ENCODE results near the gene CYTH3. TPM values are rescaled to one million over a fixed set of nuclear protein-coding genes. Genes with fewer than 3 reads are reported as not detected.

The CYTH3 gene
- total and polyA plus RNA-seq, 2 of the 4 experiments (the other 2 are of a cell fraction), result 14.2 to 34.8 TPM

DNA sequence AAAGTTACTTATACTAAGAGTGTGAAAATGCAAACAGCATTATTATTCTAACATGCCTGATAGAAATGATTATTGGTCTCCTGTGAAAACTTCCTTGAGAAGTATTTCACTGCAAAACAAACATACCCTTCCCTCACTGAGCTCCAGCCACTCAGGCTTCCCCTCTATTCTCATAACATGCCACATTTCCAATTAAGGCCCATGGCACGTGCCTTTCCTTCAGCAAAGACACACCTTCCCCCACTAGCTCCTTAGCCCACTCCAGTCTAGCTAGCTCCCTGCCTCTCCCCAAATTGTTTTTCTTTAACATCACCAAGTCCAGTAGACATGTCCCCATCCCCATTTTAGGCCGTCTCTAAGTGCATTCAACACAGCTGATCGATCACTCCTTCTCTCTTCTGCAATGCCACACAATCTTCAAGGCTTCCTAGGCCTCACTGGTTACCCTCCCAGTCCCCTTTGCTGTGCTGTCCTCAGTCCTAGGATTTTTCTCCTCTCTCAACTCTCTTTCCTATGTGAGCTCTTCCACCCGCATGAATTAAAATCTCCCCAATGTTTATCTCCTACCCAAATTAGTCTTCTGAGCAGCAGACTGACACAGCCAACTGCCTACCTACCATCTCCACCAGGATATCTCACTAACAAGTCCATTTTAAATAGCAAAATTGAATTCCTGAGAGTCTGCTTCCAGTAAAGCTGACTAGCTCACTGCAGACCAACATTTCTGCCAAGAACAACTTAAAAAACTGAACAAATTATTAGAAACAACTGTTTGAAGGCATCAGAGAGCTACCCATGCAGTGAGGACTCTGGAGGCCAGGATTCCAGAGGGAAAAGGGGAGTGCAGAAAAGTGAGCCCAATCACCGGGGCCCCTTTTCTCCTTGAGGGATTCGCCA, 11.9 kb downstream of the CYTH3 start:
- dilution Hi-C loops (cut with HindIII; ENCODE audit: low sequenced_read_pairs, unreplicated experiment), result no loop called here
- Histone ChIP-seq H3K27ac (ENCODE audit: insufficient read depth, low read length) (peak overlapping the region; percentile 58; the same call in 1 of the 2 replicates), H3K4me1 (ENCODE audit: control insufficient read depth, insufficient read depth, low read length) (peaks cover 20% of the 10 kb centered on the region)
- no peak for TF ChIP-seq USF2 (IDR thresholded peaks at IDR 0.05; ENCODE audit: low read depth, low read length)
- TF ChIP-seq NFE2L2 (IDR thresholded peaks at IDR 0.05; ENCODE audit: low read depth, low read length), result no peak
- TF ChIP-seq RAD21 (IDR thresholded peaks at IDR 0.05; ENCODE audit: low read length), result no peak
- no peak for TF ChIP-seq CEBPB (IDR thresholded peaks at IDR 0.05; ENCODE audit: low read depth, low read length)
- no peak for TF ChIP-seq MXI1 (IDR thresholded peaks at IDR 0.05; ENCODE audit: borderline replicate concordance, low read depth, low read length)
- TF ChIP-seq MAZ (IDR thresholded peaks at IDR 0.05; ENCODE audit: borderline replicate concordance, low read depth, low read length), result no peak
- TF ChIP-seq MAFK (IDR thresholded peaks at IDR 0.05; ENCODE audit: low read depth, low read length), result no peak
- no peak for TF ChIP-seq SMC3 (IDR thresholded peaks at IDR 0.05; ENCODE audit: low read depth, low read length)
- TF ChIP-seq RCOR1 (IDR thresholded peaks at IDR 0.05; ENCODE audit: insufficient replicate concordance, low read length), result no peak
- TF ChIP-seq, protein P1, sequence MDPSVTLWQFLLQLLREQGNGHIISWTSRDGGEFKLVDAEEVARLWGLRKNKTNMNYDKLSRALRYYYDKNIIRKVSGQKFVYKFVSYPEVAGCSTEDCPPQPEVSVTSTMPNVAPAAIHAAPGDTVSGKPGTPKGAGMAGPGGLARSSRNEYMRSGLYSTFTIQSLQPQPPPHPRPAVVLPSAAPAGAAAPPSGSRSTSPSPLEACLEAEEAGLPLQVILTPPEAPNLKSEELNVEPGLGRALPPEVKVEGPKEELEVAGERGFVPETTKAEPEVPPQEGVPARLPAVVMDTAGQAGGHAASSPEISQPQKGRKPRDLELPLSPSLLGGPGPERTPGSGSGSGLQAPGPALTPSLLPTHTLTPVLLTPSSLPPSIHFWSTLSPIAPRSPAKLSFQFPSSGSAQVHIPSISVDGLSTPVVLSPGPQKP (IDR thresholded peaks at IDR 0.05; ENCODE audit: borderline replicate concordance, low read depth, low read length), result no peak
- no peak for TF ChIP-seq POLR2A (IDR thresholded peaks at IDR 0.05; ENCODE audit: low read depth, low read length)
- TF ChIP-seq, protein P2, sequence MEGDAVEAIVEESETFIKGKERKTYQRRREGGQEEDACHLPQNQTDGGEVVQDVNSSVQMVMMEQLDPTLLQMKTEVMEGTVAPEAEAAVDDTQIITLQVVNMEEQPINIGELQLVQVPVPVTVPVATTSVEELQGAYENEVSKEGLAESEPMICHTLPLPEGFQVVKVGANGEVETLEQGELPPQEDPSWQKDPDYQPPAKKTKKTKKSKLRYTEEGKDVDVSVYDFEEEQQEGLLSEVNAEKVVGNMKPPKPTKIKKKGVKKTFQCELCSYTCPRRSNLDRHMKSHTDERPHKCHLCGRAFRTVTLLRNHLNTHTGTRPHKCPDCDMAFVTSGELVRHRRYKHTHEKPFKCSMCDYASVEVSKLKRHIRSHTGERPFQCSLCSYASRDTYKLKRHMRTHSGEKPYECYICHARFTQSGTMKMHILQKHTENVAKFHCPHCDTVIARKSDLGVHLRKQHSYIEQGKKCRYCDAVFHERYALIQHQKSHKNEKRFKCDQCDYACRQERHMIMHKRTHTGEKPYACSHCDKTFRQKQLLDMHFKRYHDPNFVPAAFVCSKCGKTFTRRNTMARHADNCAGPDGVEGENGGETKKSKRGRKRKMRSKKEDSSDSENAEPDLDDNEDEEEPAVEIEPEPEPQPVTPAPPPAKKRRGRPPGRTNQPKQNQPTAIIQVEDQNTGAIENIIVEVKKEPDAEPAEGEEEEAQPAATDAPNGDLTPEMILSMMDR (conservative IDR thresholded peaks at IDR 0.05; ENCODE audit: low read depth, low read length), result no peak
- no peak for TF ChIP-seq RFX5 (IDR thresholded peaks at IDR 0.05; ENCODE audit: low read depth, low read length)

More for the DNA sequence above, 11.9 kb downstream of the CYTH3 start:
- no TSS peak for BruUV-seq (replicated peaks)
- Histone ChIP-seq H2BK120ac (ENCODE audit: low read depth, low read length) (no peak overlapping the region), H4K8ac (ENCODE audit: low read depth in 2 of 2, low read length in 2 of 2) (peak overlapping the region in 1 of 2 experiments; percentile 15; a peak in 1 of 4 replicates), H3K18ac (ENCODE audit: low read depth, low read length) (peak overlapping the region; percentile 26; the same call in 1 of the 2 replicates), H4K91ac (ENCODE audit: insufficient read depth, low read depth, low read length) (0 out of 2 replicates have a peak overlapping the region, but pooled peaks have one; percentile 25), H3K14ac (replicated peaks; ENCODE audit: low read depth, low read length) (peak overlapping the region; percentile 58), H2AK9ac (replicated peaks; ENCODE audit: low read depth, low read length, poor library complexity) (no peak overlapping the region), H3K9me3 (ENCODE audit: control insufficient read depth, insufficient read depth, low read length) (no peaks in the 10 kb centered on the region), H2AK5ac (ENCODE audit: low read depth, low read length) (no peak overlapping the region; the same call in 1 of the 2 replicates), H3K4ac (ENCODE audit: low read depth, low read length) (peak overlapping the region; percentile 13; the same call in 1 of the 2 replicates), H3K36me3 (ENCODE audit: control insufficient read depth, insufficient read depth, low read length) (no peaks in the 10 kb centered on the region), H3K4me3 (ENCODE audit: insufficient read depth, low read depth, low read length) (no peak overlapping the region), H3K79me1 (ENCODE audit: low read depth in 1 of 2, low read length in 2 of 2) (peaks cover 20 to 76% of the 10 kb centered on the region in 2 experiments), H2BK5ac (ENCODE audit: low read depth, low read length, poor library complexity, severe bottlenecking) (no peak overlapping the region), H2BK15ac (ENCODE audit: low read depth, low read length) (no peak overlapping the region), H3K4me2 (ENCODE audit: low read depth, low read length) (no peak overlapping the region), H3K9me1 (ENCODE audit: insufficient read depth, low read length) (peaks cover 24% of the 10 kb centered on the region), H3K9ac (ENCODE audit: low read depth, low read length) (no peak overlapping the region), H3K27me3 (ENCODE audit: control insufficient read depth, insufficient read depth, low read length) (no peaks in the 10 kb centered on the region), H2BK20ac (ENCODE audit: low read depth, low read length) (no peak overlapping the region), H3K23ac (ENCODE audit: low read depth, low read length) (peak overlapping the region; percentile 68), H2AFZ (replicated peaks; ENCODE audit: low read length, poor library complexity) (no peak overlapping the region), H4K20me1 (ENCODE audit: insufficient read depth, low read length) (peaks cover 52% of the 10 kb centered on the region), H3K56ac (ENCODE audit: extremely low read depth, insufficient read depth, low read length) (no peak overlapping the region), H4K5ac (ENCODE audit: low read depth, low read length) (peak overlapping the region; percentile 19; the same call in 1 of the 2 replicates)
- WGBS, 2 experiments (ENCODE audit: extremely low coverage in 2 of 2, insufficient read length in 1 of 2), result 95% methylated on average over 3 of the region's 6 CpGs; no CpG with 5 or more reads in 1 of the 2 experiments
- in situ Hi-C loops (cut with MboI; ENCODE audit: low sequenced_read_pairs), result no loop called here
- peak; percentile 25 for ATAC-seq (ENCODE audit: low read depth)
- no peak for DNase-seq
- ChIA-PET POLR2A (ENCODE audit: unreplicated experiment) (interaction anchor here (0.8 kb wide), 1 partner anchor 13 kb away, joined by 3 read pairs; no protein-coding TSS in a partner anchor), CTCF (interaction anchor here (0.7 kb wide), 1 partner anchor 112 kb away, joined by 3 read pairs; no protein-coding TSS in a partner anchor)
- intact Hi-C loops (cut with micrococcal nuclease), result no loop called here
